ENCODE results near the gene WIPF3.

WIPF3 gene

GRCh38 chr7:29806208-29806994 lies at the start of gene WIPF3:
Gene WIPF3, plus strand, starts transcription at chr7:29806508. Its CDS starts 28,217 bp downstream, at chr7:29834725.
- H3K27ac Mint-ChIP-seq = no peak within 1 kb of the TSS
- TF ChIP-seq CTCF (IDR thresholded peaks at IDR 0.05) = no peak
- peak within 1 kb of the TSS; percentile 80 for H3K4me3 Mint-ChIP-seq
- no peaks in the 10 kb centered on the region for H3K9me3 Mint-ChIP-seq
- H3K27me3 Mint-ChIP-seq (ENCODE audit: low read depth, poor library complexity) = peaks cover 84% of the 10 kb centered on the region
- H3K36me3 Mint-ChIP-seq (ENCODE audit: low read depth) = no peaks in the 10 kb centered on the region
- peaks cover 24% of the 10 kb centered on the region for H3K4me1 Mint-ChIP-seq
- DNase-seq = peak; percentile 74

- DNase-seq = no peak
- TF ChIP-seq CTCF (IDR thresholded peaks at IDR 0.05) = no peak
- H3K9me3 Mint-ChIP-seq = peaks cover 10% of the 10 kb centered on the region
- H3K27me3 Mint-ChIP-seq (ENCODE audit: low read depth, poor library complexity) = peaks cover 13% of the 10 kb centered on the region
- H3K36me3 Mint-ChIP-seq (ENCODE audit: low read depth) = no peaks in the 10 kb centered on the region
- peaks cover 20% of the 10 kb centered on the region for H3K4me1 Mint-ChIP-seq
- no peak overlapping the region for H3K27ac Mint-ChIP-seq
- no peak overlapping the region for H3K4me3 Mint-ChIP-seq
Measured at GRCh38 chr7:29763266-29763665, 43.0 kb upstream of the WIPF3 start.

GRCh38 chr7:29764227-29764626 lies 42.1 kb upstream of the WIPF3 start:
- DNase-seq = peak; percentile 9
- H3K9me3 Mint-ChIP-seq = peaks cover 14% of the 10 kb centered on the region
- H3K27me3 Mint-ChIP-seq (ENCODE audit: low read depth, poor library complexity) = peaks cover 13% of the 10 kb centered on the region
- H3K4me1 Mint-ChIP-seq = peaks cover 20% of the 10 kb centered on the region
- TF ChIP-seq CTCF (IDR thresholded peaks at IDR 0.05) = no peak
- H3K4me3 Mint-ChIP-seq = no peak overlapping the region
- H3K27ac Mint-ChIP-seq = no peak overlapping the region
- H3K36me3 Mint-ChIP-seq (ENCODE audit: low read depth) = no peaks in the 10 kb centered on the region

- DNase-seq = no peak
- TF ChIP-seq CTCF (IDR thresholded peaks at IDR 0.05) = no peak
- no peak overlapping the region for H3K4me3 Mint-ChIP-seq
- peaks cover 14% of the 10 kb centered on the region for H3K9me3 Mint-ChIP-seq
- H3K4me1 Mint-ChIP-seq = peaks cover 14% of the 10 kb centered on the region
- H3K36me3 Mint-ChIP-seq (ENCODE audit: low read depth) = no peaks in the 10 kb centered on the region
- H3K27me3 Mint-ChIP-seq (ENCODE audit: low read depth, poor library complexity) = peaks cover 13% of the 10 kb centered on the region
- H3K27ac Mint-ChIP-seq = no peak overlapping the region
Measured at GRCh38 chr7:29765490-29765889, 40.8 kb upstream of the WIPF3 start.

- Mint-ChIP-seq H3K27ac (peak overlapping the region; percentile 61), H3K4me1 (peaks cover 13% of the 10 kb centered on the region), H3K36me3 (ENCODE audit: low read depth) (no peaks in the 10 kb centered on the region), H3K9me3 (peaks cover 18% of the 10 kb centered on the region), H3K4me3 (no peak overlapping the region), H3K27me3 (ENCODE audit: low read depth, poor library complexity) (peaks cover 5% of the 10 kb centered on the region)
- no peak for DNase-seq
- no peak for TF ChIP-seq CTCF (IDR thresholded peaks at IDR 0.05)
Measured at GRCh38 chr7:29770371-29770770, 35.9 kb upstream of the WIPF3 start.
